ENCODE results near the gene POU6F2.

Gene POU6F2

GRCh38 chr7:39269034-39269433 lies 291.3 kb downstream of the POU6F2 start:
- DNase-seq: no peak

- no peak for DNase-seq
Observed at GRCh38 chr7:39270018-39270417, 292.3 kb downstream of the POU6F2 start.

GRCh38 chr7:39271402-39271801 lies 293.7 kb downstream of the POU6F2 start:
- DNase-seq: peak; percentile 17

GRCh38 chr7:39272111-39272510 lies 294.4 kb downstream of the POU6F2 start:
- no peak for DNase-seq

- no peak for DNase-seq
Observed at GRCh38 chr7:39272691-39273090, 295.0 kb downstream of the POU6F2 start.

- DNase-seq: no peak
Observed at GRCh38 chr7:39280337-39280736, 302.6 kb downstream of the POU6F2 start.

- DNase-seq: no peak
Observed at GRCh38 chr7:39285256-39285655, 307.5 kb downstream of the POU6F2 start.

- no peak for DNase-seq
Observed at GRCh38 chr7:39288303-39288702, 310.6 kb downstream of the POU6F2 start.

GRCh38 chr7:39291628-39292410 lies 314.1 kb downstream of the POU6F2 start:
- DNase-seq: no peak

GRCh38 chr7:39293056-39293823 lies 315.5 kb downstream of the POU6F2 start:
- no peak for DNase-seq

GRCh38 chr7:39294022-39294421 lies 316.3 kb downstream of the POU6F2 start:
- no peak for DNase-seq

GRCh38 chr7:39295796-39296195 lies 318.1 kb downstream of the POU6F2 start:
- DNase-seq: no peak

- no peak for DNase-seq
Observed at GRCh38 chr7:39299695-39300094, 322.0 kb downstream of the POU6F2 start.

- no peak for DNase-seq
Observed at GRCh38 chr7:39300276-39300675, 322.6 kb downstream of the POU6F2 start.

GRCh38 chr7:39301543-39301942 lies 323.8 kb downstream of the POU6F2 start:
- no peak for DNase-seq

- no peak for DNase-seq
Observed at GRCh38 chr7:39304178-39304577, 326.5 kb downstream of the POU6F2 start.

- DNase-seq: no peak
Observed at GRCh38 chr7:39304668-39305405, 327.1 kb downstream of the POU6F2 start.

- no peak for DNase-seq
Observed at GRCh38 chr7:39306016-39306570, 328.4 kb downstream of the POU6F2 start.

GRCh38 chr7:39310699-39311098 lies 333.0 kb downstream of the POU6F2 start:
- no peak for DNase-seq

- no peak for DNase-seq
Observed at GRCh38 chr7:39312254-39312989, 334.7 kb downstream of the POU6F2 start.

- no peak for DNase-seq
Observed at GRCh38 chr7:39313376-39313775, 335.7 kb downstream of the POU6F2 start.

- no peak for DNase-seq
Observed at GRCh38 chr7:39313974-39314373, 336.3 kb downstream of the POU6F2 start.

GRCh38 chr7:39317107-39317506 lies 339.4 kb downstream of the POU6F2 start:
- no peak for DNase-seq

Measured in DMS153 (cell line).